ENCODE measurements around the gene CRTC2. TPM values are rescaled to one million over a fixed set of nuclear protein-coding genes. Genes with fewer than 3 reads are reported as not detected.

CRTC2 gene
- total RNA-seq, 1 experiment from 2014 or later = 39.3 TPM

- in situ Hi-C loops (cut with HindIII; ENCODE audit: low pct_unique_long_range_greater_than_20kb, low sequenced_read_pairs) (no loop called here), intact Hi-C loops (cut with micrococcal nuclease; ENCODE audit: unreplicated experiment) (no loop called here)
- CTCF ChIA-PET = interaction anchor here (0.7 kb wide), 1 partner anchor 195 kb away, joined by 3 read pairs; no protein-coding TSS in a partner anchor
These were observed 36.8 kb upstream of the CRTC2 start for GRCh38 chr1:153995202-153995601.

GRCh38 chr1:153991806-153992205, 33.4 kb upstream of the CRTC2 start:
- TF ChIP-seq POLR2AphosphoS5 (IDR thresholded peaks at IDR 0.05; ENCODE audit: low read depth, low read length) (no peak), CTCF (IDR thresholded peaks at IDR 0.05) (no peak), SIN3A (IDR thresholded peaks at IDR 0.05; ENCODE audit: borderline replicate concordance, insufficient read depth, low read depth, low read length) (no peak), TCF7L2 (IDR thresholded peaks at IDR 0.05; ENCODE audit: low read depth, low read length) (no peak), REST (IDR thresholded peaks at IDR 0.05; ENCODE audit: insufficient read depth in 1 of 2, low read depth in 2 of 2, low read length in 1 of 2) (no peak)
- Histone ChIP-seq H3K27me3 (ENCODE audit: control insufficient read depth, insufficient read depth, low read length) (no peaks in the 10 kb centered on the region), H3K27ac (ENCODE audit: low read length) (peak overlapping the region; percentile 97), H3K4me3 (ENCODE audit: low read depth in 2 of 2, low read length in 2 of 2) (peak overlapping the region; percentile 87 to 92), H3K9me3 (ENCODE audit: control insufficient read depth, insufficient read depth, low read depth, low read length) (no peaks in the 10 kb centered on the region), H3K36me3 (ENCODE audit: control insufficient read depth, insufficient read depth, low read length) (peaks cover 18% of the 10 kb centered on the region), H3K4me1 (ENCODE audit: control insufficient read depth, insufficient read depth, low read length) (peaks cover 12% of the 10 kb centered on the region)
- no peak for ATAC-seq
- ChIA-PET POLR2A (no interaction called here), CTCF (no interaction called here)
- BruUV-seq (replicated peaks) = no TSS peak
- in situ Hi-C loops (cut with HindIII; ENCODE audit: low pct_unique_long_range_greater_than_20kb, low sequenced_read_pairs) = no loop called here
- no peak for DNase-seq (ENCODE audit: low read depth, low spot score)
- intact Hi-C loops (cut with micrococcal nuclease; ENCODE audit: unreplicated experiment) = no loop called here

More at GRCh38 chr1:153995202-153995601, 36.8 kb upstream of the CRTC2 start:
- ATAC-seq = no peak
- no peak overlapping the region for H3K27ac ChIP-seq (ENCODE audit: low read length)
- H3K9me3 ChIP-seq (ENCODE audit: control insufficient read depth, insufficient read depth, low read depth, low read length) = no peaks in the 10 kb centered on the region
- no peak overlapping the region for H3K4me3 ChIP-seq (ENCODE audit: low read depth in 2 of 2, low read length in 2 of 2)
- H3K4me1 ChIP-seq (ENCODE audit: control insufficient read depth, insufficient read depth, low read length) = peaks cover 12% of the 10 kb centered on the region
- no peaks in the 10 kb centered on the region for H3K27me3 ChIP-seq (ENCODE audit: control insufficient read depth, insufficient read depth, low read length)
- POLR2A ChIA-PET = no interaction called here
- no TSS peak for BruUV-seq (replicated peaks)
- TF ChIP-seq TCF7L2 (IDR thresholded peaks at IDR 0.05; ENCODE audit: low read depth, low read length) = no peak
- no peak for TF ChIP-seq REST (IDR thresholded peaks at IDR 0.05; ENCODE audit: insufficient read depth in 1 of 2, low read depth in 2 of 2, low read length in 1 of 2)
- TF ChIP-seq POLR2AphosphoS5 (IDR thresholded peaks at IDR 0.05; ENCODE audit: low read depth, low read length) = no peak
- TF ChIP-seq SIN3A (IDR thresholded peaks at IDR 0.05; ENCODE audit: borderline replicate concordance, insufficient read depth, low read depth, low read length) = no peak
- TF ChIP-seq CTCF (IDR thresholded peaks at IDR 0.05) = no peak
- no peak for DNase-seq (ENCODE audit: low read depth, low spot score)
- H3K36me3 ChIP-seq (ENCODE audit: control insufficient read depth, insufficient read depth, low read length) = peaks cover 18% of the 10 kb centered on the region
